ENCODE measurements around the gene RAD51B. TPM values are rescaled to one million over a fixed set of nuclear protein-coding genes. Genes with fewer than 3 reads are reported as not detected.

RAD51B gene
- total RNA-seq, 1 experiment from 2014 or later, result 103 TPM

- in situ Hi-C loops (cut with HindIII; ENCODE audit: low sequenced_read_pairs), result no loop called here
- no peak for DNase-seq (ENCODE audit: low spot score)
These were observed 811.9 kb downstream of the RAD51B start for GRCh38 chr14:68631394-68632053.

GRCh38 chr14:68632054-68632895, 812.7 kb downstream of the RAD51B start:
- DNase-seq (ENCODE audit: low spot score), result no peak
- in situ Hi-C loops (cut with HindIII; ENCODE audit: low sequenced_read_pairs), result no loop called here

DNA sequence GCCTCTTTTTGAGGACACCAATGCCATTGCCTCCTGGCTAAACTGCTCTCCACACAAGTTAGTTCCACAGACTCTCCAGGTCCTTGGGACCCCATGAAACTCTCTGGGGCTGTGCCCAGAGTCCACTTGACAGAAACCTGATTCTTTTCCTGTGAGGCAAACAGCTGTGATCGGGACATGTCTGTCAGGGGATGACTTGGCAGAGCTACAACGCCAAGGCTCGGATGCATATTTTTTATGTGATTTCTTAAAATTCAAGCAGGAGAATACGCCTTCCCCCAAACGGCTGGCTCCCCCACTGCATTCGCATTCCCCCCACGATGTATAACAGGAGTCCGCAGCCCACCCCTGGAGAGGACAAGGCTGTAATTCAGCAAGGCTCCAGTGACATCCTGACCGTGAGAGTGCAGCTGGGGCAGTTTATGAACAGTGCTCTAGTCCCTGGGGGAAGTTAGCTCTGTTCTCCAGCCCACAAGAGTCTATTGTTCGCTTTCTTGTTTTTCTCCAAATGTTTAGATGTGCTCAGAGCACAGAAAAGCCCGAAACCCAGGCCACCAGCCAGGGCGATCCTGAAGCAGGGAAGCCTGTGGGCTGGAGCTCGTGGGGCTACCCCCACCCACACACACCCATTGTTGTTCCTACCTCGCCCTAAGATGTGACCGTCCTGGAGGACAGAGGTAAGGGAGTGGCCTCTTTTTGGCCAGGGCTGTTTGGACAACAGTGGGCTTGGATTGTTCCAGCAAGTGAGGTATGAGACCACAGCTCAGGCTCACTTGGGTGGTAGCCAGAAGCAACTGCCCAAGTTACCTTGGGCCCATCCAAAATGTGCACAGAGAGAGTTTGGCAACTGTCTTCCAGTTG, 813.8 kb downstream of the RAD51B start:
- in situ Hi-C loops (cut with HindIII; ENCODE audit: low sequenced_read_pairs), result no loop called here

GRCh38 chr14:68634332-68634731, 814.8 kb downstream of the RAD51B start:
- no peak for DNase-seq (ENCODE audit: low spot score)
- in situ Hi-C loops (cut with HindIII; ENCODE audit: low sequenced_read_pairs), result no loop called here

More for the DNA sequence above, 813.8 kb downstream of the RAD51B start:
- DNase-seq (ENCODE audit: low spot score), result peak; percentile 19

GRCh38 chr14:68634874-68635595, 815.5 kb downstream of the RAD51B start:
- no peak for DNase-seq (ENCODE audit: low spot score)
- in situ Hi-C loops (cut with HindIII; ENCODE audit: low sequenced_read_pairs), result no loop called here

DNA sequence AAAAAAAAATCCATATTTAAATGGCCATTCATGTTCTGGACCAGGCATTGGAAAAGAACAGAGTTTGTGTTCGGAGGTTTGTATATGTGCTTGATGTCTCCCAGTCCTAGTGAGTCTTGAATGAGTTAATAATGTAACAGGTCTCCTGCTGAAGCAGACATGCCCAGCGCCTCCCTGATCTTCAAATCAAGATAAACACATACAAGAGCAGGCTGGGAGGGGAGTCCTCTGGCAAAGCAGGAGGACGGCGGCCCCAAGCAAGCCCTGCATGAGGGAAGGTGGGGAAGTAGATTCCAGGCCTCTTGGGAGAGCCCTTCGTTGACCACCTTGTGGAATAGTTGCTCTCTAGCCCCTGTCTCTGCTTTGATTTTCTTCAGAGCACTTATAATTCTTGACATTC, 817.0 kb downstream of the RAD51B start:
- no peak for DNase-seq (ENCODE audit: low spot score)
- in situ Hi-C loops (cut with HindIII; ENCODE audit: low sequenced_read_pairs), result no loop called here

GRCh38 chr14:68637106-68638021, 817.8 kb downstream of the RAD51B start:
- no peak for DNase-seq (ENCODE audit: low spot score)
- in situ Hi-C loops (cut with HindIII; ENCODE audit: low sequenced_read_pairs), result no loop called here

DNA sequence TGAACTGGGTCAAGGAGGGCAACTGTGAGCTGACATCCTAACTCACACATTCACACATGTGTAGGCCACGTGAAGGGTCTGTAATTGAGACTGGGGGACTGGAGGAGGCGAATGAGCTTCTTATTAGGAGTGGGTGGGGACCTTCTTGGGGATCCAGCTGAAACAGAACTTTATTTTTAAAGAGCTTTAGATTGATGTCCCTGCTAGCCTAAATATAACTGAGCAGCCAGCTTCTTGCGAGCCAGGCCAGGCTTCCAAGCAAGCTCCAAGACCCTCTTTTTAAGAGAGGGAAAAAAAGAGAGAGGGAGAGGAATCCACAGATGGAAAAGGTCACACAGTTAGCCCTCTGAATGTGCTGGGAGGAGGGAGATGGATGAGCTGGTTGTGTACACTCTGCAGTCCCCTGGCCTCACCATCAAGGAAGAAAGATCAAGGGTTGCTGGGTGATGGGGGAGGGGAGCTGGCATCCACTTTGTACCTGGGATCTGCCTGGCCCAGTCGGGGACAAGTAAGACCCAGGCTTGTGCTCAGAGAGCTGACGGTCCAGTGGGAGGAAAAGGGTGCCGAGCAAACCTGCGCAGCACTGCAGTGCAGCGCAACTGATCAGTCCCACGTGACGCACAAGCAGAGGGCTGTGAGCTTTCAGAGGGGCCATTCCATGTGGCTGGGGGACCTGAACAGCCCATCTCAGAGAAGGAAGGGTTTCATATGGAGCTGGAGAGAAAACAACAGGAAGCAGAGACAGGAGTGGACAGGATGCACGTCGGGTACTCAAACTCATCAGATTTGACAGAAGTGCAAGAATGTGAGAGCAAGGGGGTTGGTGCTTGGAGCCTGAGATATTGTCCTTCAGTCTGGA, 818.8 kb downstream of the RAD51B start:
- in situ Hi-C loops (cut with HindIII; ENCODE audit: low sequenced_read_pairs), result no loop called here
- no peak for DNase-seq (ENCODE audit: low spot score)

DNA sequence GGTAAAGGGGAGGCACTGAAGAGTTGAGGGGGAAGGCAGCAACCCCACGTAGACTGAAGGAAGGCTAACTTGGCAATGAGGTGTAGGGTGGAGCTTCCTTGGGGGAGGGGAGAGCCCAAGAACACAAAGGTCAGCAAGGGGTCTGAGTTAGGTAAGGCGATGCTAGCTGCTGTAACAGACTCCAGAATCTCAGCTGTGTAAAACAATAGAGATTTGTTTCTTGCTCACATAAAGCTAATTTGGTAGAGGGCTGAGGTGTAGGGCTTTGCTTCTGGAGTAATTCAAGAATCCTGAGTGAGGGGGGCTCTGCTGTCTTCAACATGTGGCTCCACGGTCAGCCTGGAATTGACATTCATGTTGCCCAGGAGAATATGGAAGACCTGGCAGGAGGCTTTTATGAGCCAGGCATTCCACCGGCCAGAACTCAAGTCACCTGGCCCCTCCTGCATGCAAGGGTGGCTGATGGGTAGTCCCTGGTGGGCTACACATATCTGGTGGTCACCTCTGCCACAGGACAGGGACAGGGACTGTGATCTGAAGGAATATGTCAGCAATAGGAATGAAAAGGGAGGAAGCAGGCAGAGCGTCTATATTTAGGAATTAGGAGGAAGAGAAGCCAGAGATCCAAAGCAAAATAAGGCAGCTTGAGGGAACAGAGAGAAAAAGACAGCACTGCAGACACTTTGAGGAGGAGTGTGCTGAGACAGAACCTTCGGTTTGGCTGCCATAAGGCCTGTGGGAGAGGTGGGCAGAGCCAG, 819.6 kb downstream of the RAD51B start:
- in situ Hi-C loops (cut with HindIII; ENCODE audit: low sequenced_read_pairs), result no loop called here

DNA sequence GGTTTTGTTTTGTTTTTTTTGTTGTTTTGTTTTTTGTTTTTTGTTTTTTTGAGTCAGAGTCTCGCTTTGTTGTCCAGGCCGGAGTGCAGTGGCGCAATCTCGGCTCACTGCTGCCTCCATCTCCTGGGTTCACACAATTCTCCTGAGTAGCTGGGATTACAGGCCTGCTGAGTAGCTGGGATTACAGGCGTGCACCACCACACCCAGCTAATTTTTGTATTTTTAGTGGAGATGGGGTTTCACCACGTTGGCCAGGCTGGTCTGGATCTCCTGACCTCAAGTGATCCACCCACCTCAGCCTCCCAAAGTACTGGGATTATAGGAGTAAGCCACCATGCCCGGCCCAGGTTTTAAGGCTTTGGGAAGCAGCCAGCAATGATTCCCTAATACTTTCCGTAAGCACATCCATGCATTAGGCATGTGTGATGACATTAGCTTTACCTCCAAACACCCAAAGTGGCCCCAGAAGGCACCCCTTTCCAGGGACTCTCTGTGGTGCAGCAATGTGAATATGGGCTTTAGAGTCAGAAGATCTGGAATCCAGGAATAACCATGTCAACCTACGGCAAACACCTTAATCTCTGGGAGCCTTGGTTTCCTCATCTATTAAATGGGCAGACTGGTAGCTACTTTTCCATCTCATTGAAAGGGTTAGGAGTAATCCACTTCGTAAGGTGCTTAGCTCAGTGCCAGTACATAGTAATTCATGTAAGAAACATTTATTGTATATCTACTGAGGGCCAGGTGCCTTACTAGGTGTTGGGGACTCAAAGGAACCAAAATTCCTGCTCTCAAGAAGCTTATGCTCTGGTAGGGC, 820.4 kb downstream of the RAD51B start:
- DNase-seq (ENCODE audit: low spot score), result no peak
- in situ Hi-C loops (cut with HindIII; ENCODE audit: low sequenced_read_pairs), result no loop called here

More for the DNA sequence above, 819.6 kb downstream of the RAD51B start:
- no peak for DNase-seq (ENCODE audit: low spot score)

DNA sequence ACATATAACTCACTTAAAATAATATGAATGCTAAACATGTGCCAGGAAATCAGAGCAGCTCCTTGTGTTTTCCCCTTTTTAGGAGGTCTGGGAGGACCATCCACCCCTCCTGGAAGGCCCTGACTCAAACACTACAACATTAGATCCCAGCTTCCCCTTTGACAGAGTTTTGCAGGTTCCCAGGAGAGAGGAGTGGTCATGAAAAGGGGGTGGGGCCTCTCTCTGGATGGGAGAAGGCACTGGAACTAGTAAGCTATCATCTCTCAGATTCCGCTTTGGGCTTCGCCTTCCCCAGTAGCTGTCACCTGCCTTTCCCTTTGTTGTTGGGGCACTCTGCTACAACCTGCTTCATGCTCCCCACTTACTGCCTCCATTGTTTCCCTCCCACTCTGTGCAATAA, 824.1 kb downstream of the RAD51B start:
- in situ Hi-C loops (cut with HindIII; ENCODE audit: low sequenced_read_pairs), result no loop called here

GRCh38 chr14:68644101-68644500, 824.5 kb downstream of the RAD51B start:
- DNase-seq (ENCODE audit: low spot score), result no peak
- in situ Hi-C loops (cut with HindIII; ENCODE audit: low sequenced_read_pairs), result no loop called here

More for the DNA sequence above, 824.1 kb downstream of the RAD51B start:
- no peak for DNase-seq (ENCODE audit: low spot score)

DNA sequence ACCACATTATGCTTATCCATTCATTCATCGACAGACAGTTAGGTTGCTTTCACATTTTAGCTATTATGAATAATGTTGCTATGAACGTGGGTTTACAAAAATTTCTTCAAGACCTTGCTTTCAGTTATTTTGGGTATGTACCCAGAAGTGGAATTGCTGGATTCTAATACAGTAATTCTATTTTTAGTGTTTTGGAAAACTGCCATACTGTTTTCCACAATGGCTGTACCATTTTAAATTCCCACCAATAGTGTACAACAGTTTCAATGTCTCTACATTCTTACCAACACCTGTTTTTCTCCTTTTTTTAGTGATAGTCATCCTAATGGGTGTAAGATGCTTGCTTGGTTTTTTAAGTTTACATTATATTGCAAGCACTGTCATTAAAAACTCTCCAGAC, 825.8 kb downstream of the RAD51B start:
- in situ Hi-C loops (cut with HindIII; ENCODE audit: low sequenced_read_pairs), result no loop called here
- no peak for DNase-seq (ENCODE audit: low spot score)

GRCh38 chr14:68649476-68650189, 830.1 kb downstream of the RAD51B start:
- DNase-seq (ENCODE audit: low spot score), result no peak

GRCh38 chr14:68650404-68650994, 830.9 kb downstream of the RAD51B start:
- no peak for DNase-seq (ENCODE audit: low spot score)
- in situ Hi-C loops (cut with HindIII; ENCODE audit: low sequenced_read_pairs), result no loop called here

More at GRCh38 chr14:68649476-68650189, 830.1 kb downstream of the RAD51B start:
- in situ Hi-C loops (cut with HindIII; ENCODE audit: low sequenced_read_pairs), result no loop called here
